Measurements from ENCODE around the gene SCUBE1. TPM values are rescaled to one million over a fixed set of nuclear protein-coding genes. Genes with fewer than 3 reads are reported as not detected.

Gene SCUBE1
- total RNA-seq, 4 donors from 2014 or later: 0.38 to 4.0 (median 2.1) TPM

DNA sequence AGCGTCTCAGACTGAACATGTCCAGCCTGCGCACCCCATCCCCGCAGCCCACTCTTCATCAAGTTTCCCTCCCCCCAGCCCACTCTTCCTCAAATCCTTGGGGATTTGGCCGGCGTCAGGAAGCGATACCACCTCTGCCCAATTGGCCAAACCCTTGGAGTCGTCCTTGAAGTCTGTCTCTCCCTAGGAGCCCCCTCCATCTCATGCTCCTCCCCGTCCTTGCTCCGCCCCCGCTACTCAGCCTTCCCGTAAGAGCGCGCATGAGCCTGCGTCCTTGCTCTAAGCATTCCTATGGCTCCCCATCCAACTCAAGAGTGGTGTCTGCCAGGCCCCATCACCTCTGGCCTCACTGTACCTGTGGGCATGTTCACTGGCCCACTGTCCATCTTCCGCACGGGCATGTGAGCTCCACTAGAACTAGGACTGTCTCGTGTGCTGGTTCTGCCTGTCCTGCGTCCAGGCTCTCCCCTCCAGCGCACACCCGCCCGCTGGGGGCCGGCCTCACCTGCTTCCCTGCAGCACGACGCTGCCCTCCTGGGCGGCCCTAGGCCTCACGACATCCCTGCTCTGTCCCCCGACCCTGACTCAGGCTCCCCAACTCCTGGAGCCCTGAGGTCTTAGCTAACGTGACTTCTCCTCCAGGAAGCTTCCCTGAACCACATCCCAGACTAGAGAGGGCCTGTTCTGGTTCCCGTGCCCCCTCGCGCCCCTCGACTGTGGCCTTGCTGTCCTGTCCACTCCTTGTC lies 125.7 kb downstream of the SCUBE1 start:
- intact Hi-C loops (cut with DNase I): no loop called here
- Histone ChIP-seq H3K9me3 (no peaks in the 10 kb centered on the region), H3K36me3 (no peaks in the 10 kb centered on the region), H3K27ac (no peak overlapping the region), H3K4me1 (peaks cover 0 to 5% (median 3%) of the 10 kb centered on the region in 3 donors), H3K4me3 (no peak overlapping the region), H3K27me3 (peaks cover 0 to 10% (median 0%) of the 10 kb centered on the region in 4 donors)
- TF ChIP-seq POLR2A (IDR thresholded peaks at IDR 0.05): no peak
- TF ChIP-seq, protein P1, sequence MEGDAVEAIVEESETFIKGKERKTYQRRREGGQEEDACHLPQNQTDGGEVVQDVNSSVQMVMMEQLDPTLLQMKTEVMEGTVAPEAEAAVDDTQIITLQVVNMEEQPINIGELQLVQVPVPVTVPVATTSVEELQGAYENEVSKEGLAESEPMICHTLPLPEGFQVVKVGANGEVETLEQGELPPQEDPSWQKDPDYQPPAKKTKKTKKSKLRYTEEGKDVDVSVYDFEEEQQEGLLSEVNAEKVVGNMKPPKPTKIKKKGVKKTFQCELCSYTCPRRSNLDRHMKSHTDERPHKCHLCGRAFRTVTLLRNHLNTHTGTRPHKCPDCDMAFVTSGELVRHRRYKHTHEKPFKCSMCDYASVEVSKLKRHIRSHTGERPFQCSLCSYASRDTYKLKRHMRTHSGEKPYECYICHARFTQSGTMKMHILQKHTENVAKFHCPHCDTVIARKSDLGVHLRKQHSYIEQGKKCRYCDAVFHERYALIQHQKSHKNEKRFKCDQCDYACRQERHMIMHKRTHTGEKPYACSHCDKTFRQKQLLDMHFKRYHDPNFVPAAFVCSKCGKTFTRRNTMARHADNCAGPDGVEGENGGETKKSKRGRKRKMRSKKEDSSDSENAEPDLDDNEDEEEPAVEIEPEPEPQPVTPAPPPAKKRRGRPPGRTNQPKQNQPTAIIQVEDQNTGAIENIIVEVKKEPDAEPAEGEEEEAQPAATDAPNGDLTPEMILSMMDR (IDR thresholded peaks at IDR 0.05): no peak
- 68 to 78% methylated on average over 13 to 31 of the region's 32 CpGs for WGBS, 2 donors
- DNase-seq: no peak

DNA sequence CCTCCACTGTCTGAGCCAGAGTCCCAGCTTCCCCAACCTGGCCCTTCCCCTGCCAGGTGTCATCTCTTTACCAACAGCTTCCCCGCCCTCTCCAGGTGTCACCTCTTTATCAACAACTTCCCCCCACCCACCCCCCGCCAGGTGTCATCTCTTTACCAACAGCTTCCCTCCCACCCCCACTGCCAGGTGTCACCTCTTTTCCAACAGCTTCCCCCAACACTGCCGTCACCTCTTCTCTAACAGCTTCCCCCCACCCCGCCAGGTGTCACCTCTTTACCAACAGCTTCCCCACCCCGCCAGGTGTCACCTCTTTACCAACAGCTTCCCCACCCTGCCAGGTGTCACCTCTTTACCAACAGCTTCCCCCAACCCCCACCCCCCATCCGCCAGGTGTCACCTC lies 126.4 kb downstream of the SCUBE1 start:
- Histone ChIP-seq H3K27me3 (peaks cover 0 to 10% (median 0%) of the 10 kb centered on the region in 4 donors), H3K9me3 (no peaks in the 10 kb centered on the region), H3K4me3 (no peak overlapping the region), H3K36me3 (no peaks in the 10 kb centered on the region), H3K27ac (no peak overlapping the region), H3K4me1 (peaks cover 0 to 3% (median 0%) of the 10 kb centered on the region in 3 donors)
- DNase-seq: no peak
- intact Hi-C loops (cut with DNase I): no loop called here
- 79 to 86% methylated on average over 5 of the region's 6 CpGs for WGBS, 2 donors
- no peak for TF ChIP-seq POLR2A (IDR thresholded peaks at IDR 0.05)
- TF ChIP-seq, protein P1 (IDR thresholded peaks at IDR 0.05): no peak

DNA sequence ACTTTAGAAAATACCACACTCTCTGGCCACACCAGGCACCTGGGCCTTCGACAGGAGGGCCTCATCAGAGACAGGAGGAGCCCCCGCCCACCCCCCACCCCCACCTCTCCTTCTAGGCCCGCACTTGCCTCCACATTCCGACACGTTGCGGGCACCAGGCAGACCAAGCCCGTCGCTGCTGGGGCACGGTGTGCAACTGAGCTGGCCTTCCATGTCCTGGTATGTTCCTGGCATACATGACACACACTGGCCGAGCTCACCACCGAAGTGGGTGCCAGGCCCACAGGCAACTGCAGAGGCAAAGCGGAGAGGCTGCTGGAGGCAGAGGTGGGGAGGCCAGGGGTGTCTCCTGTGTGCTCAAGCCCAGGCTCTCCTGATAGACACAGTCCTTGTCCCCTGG lies 129.2 kb downstream of the SCUBE1 start:
- H3K36me3 ChIP-seq: no peaks in the 10 kb centered on the region
- peaks cover 0 to 3% (median 0%) of the 10 kb centered on the region in 3 donors for H3K4me1 ChIP-seq
- no peaks in the 10 kb centered on the region for H3K9me3 ChIP-seq
- H3K27ac ChIP-seq: no peak overlapping the region
- intact Hi-C loops (cut with DNase I): no loop called here
- peaks cover 0 to 10% (median 0%) of the 10 kb centered on the region in 4 donors for H3K27me3 ChIP-seq
- WGBS, 2 donors: 50 to 94% methylated on average over 2 to 3 of the region's 12 CpGs
- H3K4me3 ChIP-seq: no peak overlapping the region
- TF ChIP-seq, protein P1 (IDR thresholded peaks at IDR 0.05): no peak
- no peak for TF ChIP-seq POLR2A (IDR thresholded peaks at IDR 0.05)
- no peak for DNase-seq

DNA sequence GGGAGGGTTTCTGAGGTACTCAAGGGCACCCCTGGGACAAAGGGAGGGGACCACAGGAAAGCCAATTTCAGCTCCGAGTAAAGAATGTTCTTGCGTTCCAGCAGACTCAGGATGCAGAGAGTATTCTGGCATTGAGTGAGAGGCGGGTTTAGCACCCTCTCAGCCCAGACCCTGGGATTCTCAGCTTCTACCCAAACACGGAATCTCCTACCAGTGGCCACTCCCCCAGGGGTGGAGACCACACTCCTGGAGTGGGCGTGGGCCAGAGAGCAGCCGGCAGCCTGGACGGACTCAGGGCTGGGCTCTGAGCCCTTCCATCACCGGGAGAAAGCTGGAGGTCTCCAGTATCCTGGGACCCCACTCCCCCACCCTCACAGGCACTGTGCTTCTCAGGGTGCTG lies 130.1 kb downstream of the SCUBE1 start:
- no peak for TF ChIP-seq POLR2A (IDR thresholded peaks at IDR 0.05)
- TF ChIP-seq, protein P1 (IDR thresholded peaks at IDR 0.05): no peak
- Histone ChIP-seq H3K4me1 (peaks cover 0 to 3% (median 0%) of the 10 kb centered on the region in 3 donors), H3K27ac (no peak overlapping the region), H3K27me3 (peaks cover 0 to 10% (median 0%) of the 10 kb centered on the region in 4 donors), H3K4me3 (no peak overlapping the region), H3K9me3 (no peaks in the 10 kb centered on the region), H3K36me3 (no peaks in the 10 kb centered on the region)
- intact Hi-C loops (cut with DNase I): no loop called here
- no peak for DNase-seq
- 30% methylated on average over 7 of the region's 8 CpGs; no CpG with 5 or more reads in 1 of the 2 donors for WGBS, 2 donors

DNA sequence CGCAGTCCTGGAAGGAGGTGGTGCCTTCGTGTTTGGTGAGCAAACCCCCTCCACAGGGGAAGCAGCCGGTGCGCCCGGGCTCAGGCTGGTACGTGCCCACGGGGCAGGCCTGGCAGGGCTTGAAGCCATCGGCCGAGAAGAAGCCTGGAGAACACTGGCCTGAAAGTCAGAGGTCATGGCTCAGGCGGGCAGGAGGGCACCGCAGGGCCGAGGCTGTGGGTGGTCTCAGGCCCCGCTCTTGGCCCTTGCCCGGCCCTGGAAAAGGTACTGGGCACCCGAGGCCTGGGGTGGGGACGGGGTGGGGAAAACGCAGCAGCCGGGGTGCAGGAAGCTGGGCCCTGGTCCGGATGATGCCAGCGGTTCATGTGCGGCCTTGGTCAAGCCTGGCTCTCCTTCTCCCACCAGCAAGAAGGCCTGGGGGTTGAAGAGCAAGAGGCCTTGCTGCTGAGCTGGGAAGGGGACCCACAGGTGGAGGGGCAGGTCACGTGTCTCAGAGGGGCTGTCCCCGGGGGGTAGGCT lies 130.7 kb downstream of the SCUBE1 start:
- whole genome bisulfite sequencing, 2 donors: 83 to 90% methylated on average over 2 to 5 of the region's 23 CpGs
- TF ChIP-seq POLR2A (IDR thresholded peaks at IDR 0.05): no peak
- TF ChIP-seq, protein P1 (IDR thresholded peaks at IDR 0.05): no peak
- H3K27me3 ChIP-seq: peaks cover 0 to 4% (median 0%) of the 10 kb centered on the region in 4 donors
- H3K9me3 ChIP-seq: no peaks in the 10 kb centered on the region
- no peak overlapping the region for H3K27ac ChIP-seq
- no peak overlapping the region for H3K4me3 ChIP-seq
- intact Hi-C loops (cut with DNase I): no loop called here
- DNase-seq: no peak
- no peaks in the 10 kb centered on the region for H3K36me3 ChIP-seq
- H3K4me1 ChIP-seq: peaks cover 0 to 3% (median 0%) of the 10 kb centered on the region in 3 donors

Data from esophagus squamous epithelium (tissue), 5 donors.